Activated T-helper 17 cell treated with anti-CD3 and anti-CD28 coated beads, Interleukin-2, amount 50 U/mL, for 72 hours (primary cell): ENCODE results near the gene CKLF. TPM values are rescaled to one million over a fixed set of nuclear protein-coding genes. Genes with fewer than 3 reads are reported as not detected.
A peak's percentile ranks its signal among the peaks of the same experiment; 100 is the strongest.

ENCODE experiments used
- ATAC-seq: fragments of 150-1000 bp; cut with Tn5 transposase; replicated peaks from 2 replicates; pipeline ENCODE4 v1.10.0; 2021; ENCODE audit warnings: mild to moderate bottlenecking, moderate library complexity
- H3K27ac Mint-ChIP-seq: one replicate; pipeline ENCODE4 v1.8.0; 2022; ENCODE audit warnings: mixed read lengths
- H3K27me3 Mint-ChIP-seq: one replicate; pipeline ENCODE4 v1.8.0; 2022; ENCODE audit warnings: mixed read lengths
- H3K36me3 Mint-ChIP-seq: one replicate; pipeline ENCODE4 v1.8.0; 2022; ENCODE audit warnings: low read depth, mild to moderate bottlenecking, mixed read lengths
- H3K4me1 Mint-ChIP-seq: one replicate; pipeline ENCODE4 v1.8.0; 2022; ENCODE audit warnings: mixed read lengths
- H3K4me3 Mint-ChIP-seq: one replicate; pipeline ENCODE4 v1.8.0; 2022; ENCODE audit warnings: mild to moderate bottlenecking, mixed read lengths
- H3K9me3 Mint-ChIP-seq: one replicate; pipeline ENCODE4 v1.8.0; 2022; ENCODE audit warnings: mixed read lengths
- total RNA-seq, 2 donors: library from RNA; stranded (reverse); gene quantifications; one replicate each; pipeline ENCODE4 v1.2.3, GENCODE V29; 2022

The CKLF gene
- total RNA-seq, 2 donors from 2014 or later, result 117 to 155 TPM

GRCh38 chr16:66523861-66524354 is 28.5 kb upstream of the CKLF start:
- no peaks in the 10 kb centered on the region for H3K9me3 Mint-ChIP-seq
- no peaks in the 10 kb centered on the region for H3K27me3 Mint-ChIP-seq
- peaks cover 8% of the 10 kb centered on the region for H3K36me3 Mint-ChIP-seq
- peaks cover 46% of the 10 kb centered on the region for H3K4me1 Mint-ChIP-seq
- peak overlapping the region; percentile 76 for H3K4me3 Mint-ChIP-seq
- no peak for ATAC-seq
- H3K27ac Mint-ChIP-seq, result peak overlapping the region; percentile 87

- Mint-ChIP-seq H3K27me3 (no peaks in the 10 kb centered on the region), H3K36me3 (peaks cover 8% of the 10 kb centered on the region), H3K9me3 (no peaks in the 10 kb centered on the region), H3K4me3 (peak overlapping the region; percentile 76), H3K27ac (peak overlapping the region; percentile 87), H3K4me1 (peaks cover 48% of the 10 kb centered on the region)
- ATAC-seq, result no peak
Measured at GRCh38 chr16:66524601-66525164, 27.7 kb upstream of the CKLF start.

GRCh38 chr16:66525396-66526180 is 26.8 kb upstream of the CKLF start:
- peak overlapping the region; percentile 76 for H3K4me3 Mint-ChIP-seq
- H3K27me3 Mint-ChIP-seq, result no peaks in the 10 kb centered on the region
- H3K36me3 Mint-ChIP-seq, result peaks cover 8% of the 10 kb centered on the region
- peaks cover 42% of the 10 kb centered on the region for H3K4me1 Mint-ChIP-seq
- H3K9me3 Mint-ChIP-seq, result no peaks in the 10 kb centered on the region
- H3K27ac Mint-ChIP-seq, result peak overlapping the region; percentile 45
- peak; percentile 11 for ATAC-seq

DNA sequence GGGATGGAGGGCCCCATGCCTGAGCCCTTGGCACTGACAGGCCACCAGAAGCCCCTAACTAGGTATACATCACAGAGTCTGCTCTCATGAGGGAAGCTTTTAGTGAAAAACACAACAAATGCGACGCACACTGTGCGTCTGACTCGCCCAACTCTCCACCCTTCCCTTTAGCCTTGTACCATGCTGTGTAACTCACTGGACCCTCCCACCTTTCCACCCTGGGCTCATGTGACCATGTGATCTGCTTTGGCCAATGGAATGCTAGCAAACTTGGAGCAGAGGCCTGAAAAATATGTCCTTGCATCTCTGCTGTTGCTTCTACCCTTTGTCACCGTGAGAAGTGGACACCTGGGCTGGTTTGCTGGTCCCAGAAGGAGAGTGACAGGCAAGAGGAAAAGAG is 24.1 kb upstream of the CKLF start:
- Mint-ChIP-seq H3K4me3 (no peak overlapping the region), H3K27ac (no peak overlapping the region), H3K27me3 (no peaks in the 10 kb centered on the region), H3K36me3 (no peaks in the 10 kb centered on the region), H3K9me3 (no peaks in the 10 kb centered on the region), H3K4me1 (peaks cover 26% of the 10 kb centered on the region)
- ATAC-seq, result no peak

GRCh38 chr16:66529475-66529874 is 22.9 kb upstream of the CKLF start:
- peak overlapping the region; percentile 58 for H3K27ac Mint-ChIP-seq
- no peak for ATAC-seq
- no peaks in the 10 kb centered on the region for H3K27me3 Mint-ChIP-seq
- no peak overlapping the region for H3K4me3 Mint-ChIP-seq
- H3K36me3 Mint-ChIP-seq, result no peaks in the 10 kb centered on the region
- peaks cover 19% of the 10 kb centered on the region for H3K4me1 Mint-ChIP-seq
- H3K9me3 Mint-ChIP-seq, result no peaks in the 10 kb centered on the region

- H3K4me1 Mint-ChIP-seq, result peaks cover 11% of the 10 kb centered on the region
- no peaks in the 10 kb centered on the region for H3K27me3 Mint-ChIP-seq
- no peak for ATAC-seq
- H3K27ac Mint-ChIP-seq, result no peak overlapping the region
- H3K36me3 Mint-ChIP-seq, result no peaks in the 10 kb centered on the region
- H3K4me3 Mint-ChIP-seq, result no peak overlapping the region
- H3K9me3 Mint-ChIP-seq, result no peaks in the 10 kb centered on the region
Measured at GRCh38 chr16:66534376-66534799, 18.0 kb upstream of the CKLF start.

- Mint-ChIP-seq H3K27ac (no peak overlapping the region), H3K27me3 (no peaks in the 10 kb centered on the region)
Measured at GRCh38 chr16:66536525-66536924, 15.9 kb upstream of the CKLF start.

DNA sequence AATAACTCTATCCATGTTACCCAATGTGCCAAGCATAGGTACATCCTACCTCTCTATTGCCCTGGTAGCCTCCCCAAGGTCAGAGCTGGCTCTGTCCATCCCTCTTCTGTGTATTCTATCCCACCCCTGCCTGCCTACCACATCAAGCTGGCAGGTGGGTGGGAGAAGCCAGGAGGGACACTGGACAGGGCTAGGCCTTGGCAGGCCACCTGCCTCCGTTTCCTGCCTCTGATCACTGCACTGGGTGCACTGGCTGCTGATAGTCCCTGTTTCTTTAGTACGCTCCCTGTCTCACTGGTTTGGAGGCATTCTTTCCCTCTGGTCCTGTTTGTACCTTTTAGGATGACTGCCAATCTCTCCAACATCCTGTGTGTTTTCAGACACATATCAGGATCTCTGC is 15.1 kb upstream of the CKLF start:
- peak overlapping the region; percentile 39 for H3K27ac Mint-ChIP-seq
- H3K36me3 Mint-ChIP-seq, result no peaks in the 10 kb centered on the region
- no peaks in the 10 kb centered on the region for H3K9me3 Mint-ChIP-seq
- no peaks in the 10 kb centered on the region for H3K27me3 Mint-ChIP-seq
- peaks cover 10% of the 10 kb centered on the region for H3K4me1 Mint-ChIP-seq
- H3K4me3 Mint-ChIP-seq, result no peak overlapping the region
- ATAC-seq, result no peak

More at GRCh38 chr16:66536525-66536924, 15.9 kb upstream of the CKLF start:
- Mint-ChIP-seq H3K9me3 (no peaks in the 10 kb centered on the region), H3K4me3 (no peak overlapping the region), H3K36me3 (no peaks in the 10 kb centered on the region), H3K4me1 (peaks cover 10% of the 10 kb centered on the region)
- ATAC-seq, result no peak

DNA sequence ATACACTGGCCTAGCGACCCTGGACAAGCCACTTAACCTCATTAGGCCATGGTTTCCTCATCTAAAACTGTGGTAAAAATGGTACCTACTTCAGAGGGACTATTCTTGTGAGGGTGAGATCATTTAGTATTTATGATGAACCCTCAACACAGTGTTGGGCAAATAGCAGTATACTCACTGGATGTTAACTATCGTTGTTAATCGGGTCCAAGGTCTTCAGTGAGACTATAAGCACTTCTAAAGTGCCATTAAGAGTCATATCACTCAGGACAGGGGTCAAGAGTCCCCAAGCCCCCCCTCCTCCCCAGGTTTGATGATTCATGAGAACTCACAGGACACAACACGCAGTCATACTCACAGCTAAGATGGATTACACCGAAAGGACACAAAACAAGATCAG is 13.5 kb upstream of the CKLF start:
- peak overlapping the region; percentile 22 for H3K4me3 Mint-ChIP-seq

GRCh38 chr16:66539623-66540469 is 12.5 kb upstream of the CKLF start:
- Mint-ChIP-seq H3K36me3 (no peaks in the 10 kb centered on the region), H3K4me3 (no peak overlapping the region), H3K27me3 (no peaks in the 10 kb centered on the region), H3K4me1 (peaks cover 10% of the 10 kb centered on the region), H3K27ac (peak overlapping the region; percentile 60), H3K9me3 (no peaks in the 10 kb centered on the region)
- ATAC-seq, result no peak

More for the DNA sequence above, 13.5 kb upstream of the CKLF start:
- no peaks in the 10 kb centered on the region for H3K27me3 Mint-ChIP-seq
- H3K9me3 Mint-ChIP-seq, result no peaks in the 10 kb centered on the region
- no peaks in the 10 kb centered on the region for H3K36me3 Mint-ChIP-seq
- H3K4me1 Mint-ChIP-seq, result peaks cover 10% of the 10 kb centered on the region
- no peak for ATAC-seq
- H3K27ac Mint-ChIP-seq, result peak overlapping the region; percentile 60

DNA sequence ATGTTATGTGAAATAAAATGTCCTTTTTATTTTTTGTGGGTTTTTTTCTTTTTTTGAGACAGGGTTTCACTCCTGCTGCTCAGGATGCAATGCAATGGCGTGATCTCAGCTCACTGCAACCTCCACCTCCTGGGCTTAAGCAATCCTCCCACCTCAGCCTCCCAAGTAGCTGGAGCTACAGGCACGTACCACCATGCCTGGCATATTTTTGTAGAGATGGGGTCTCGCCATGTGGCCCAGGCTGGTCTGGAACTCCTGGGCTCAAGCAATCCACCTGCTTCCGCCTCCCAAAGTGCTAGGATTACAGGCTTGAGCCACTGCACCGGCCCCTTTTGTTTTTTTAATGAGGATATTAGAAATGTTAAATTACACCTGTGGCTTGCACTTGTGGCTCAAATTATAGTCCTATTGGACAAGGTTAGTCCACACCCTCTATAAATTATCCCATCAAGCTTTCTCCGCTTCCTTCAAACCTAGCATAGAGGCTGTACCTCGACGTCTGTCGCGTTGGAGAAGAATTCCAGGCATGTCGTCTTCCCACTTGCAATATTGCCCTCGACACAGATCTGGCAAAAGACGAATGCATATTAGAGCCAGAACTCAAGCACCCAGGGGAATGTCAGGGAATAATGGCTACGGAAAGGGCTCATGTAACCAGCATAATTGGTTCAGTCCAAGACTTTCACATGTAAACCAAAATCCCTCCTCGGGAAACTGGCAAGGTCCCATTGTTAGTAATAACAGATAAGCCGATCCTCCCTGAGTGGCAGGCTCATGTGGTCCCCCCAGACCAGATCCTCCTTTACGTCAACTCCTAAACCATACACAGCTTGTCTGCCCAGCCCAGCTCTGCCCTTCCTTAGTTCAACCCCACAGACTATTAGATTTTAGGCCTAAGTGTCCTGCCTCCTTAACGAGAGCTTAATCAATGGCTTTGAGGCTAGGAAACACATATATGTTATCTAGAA is 10.7 kb upstream of the CKLF start:
- peak overlapping the region; percentile 18 for H3K27ac Mint-ChIP-seq
- peaks cover 10% of the 10 kb centered on the region for H3K4me1 Mint-ChIP-seq
- no peaks in the 10 kb centered on the region for H3K9me3 Mint-ChIP-seq
- no peaks in the 10 kb centered on the region for H3K27me3 Mint-ChIP-seq
- ATAC-seq, result no peak
- no peak overlapping the region for H3K4me3 Mint-ChIP-seq
- no peaks in the 10 kb centered on the region for H3K36me3 Mint-ChIP-seq

GRCh38 chr16:66542396-66542795 is 10.0 kb upstream of the CKLF start:
- H3K9me3 Mint-ChIP-seq, result no peaks in the 10 kb centered on the region
- no peak overlapping the region for H3K4me3 Mint-ChIP-seq
- H3K27ac Mint-ChIP-seq, result peak overlapping the region; percentile 18
- ATAC-seq, result no peak
- H3K4me1 Mint-ChIP-seq, result peaks cover 13% of the 10 kb centered on the region
- H3K27me3 Mint-ChIP-seq, result no peaks in the 10 kb centered on the region
- no peaks in the 10 kb centered on the region for H3K36me3 Mint-ChIP-seq

DNA sequence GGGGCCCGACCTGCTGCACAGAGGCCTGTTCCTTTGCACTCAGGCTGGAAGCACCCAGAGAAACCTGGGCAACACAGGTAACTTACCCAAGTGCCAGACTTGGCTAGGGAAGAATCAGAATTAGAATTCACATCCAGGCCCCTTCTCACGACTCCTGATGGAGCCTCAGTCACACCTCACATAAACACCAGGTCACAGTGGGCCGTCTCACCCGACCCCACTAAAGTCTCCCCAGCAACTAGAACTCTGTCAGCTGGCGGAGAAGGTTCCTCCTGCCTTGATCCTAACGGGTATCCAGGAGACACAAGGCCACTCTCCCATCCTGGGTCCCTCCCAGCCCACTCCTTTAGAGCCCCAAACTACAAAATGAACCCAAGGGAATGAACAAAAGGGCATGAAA is 8.8 kb upstream of the CKLF start:
- Mint-ChIP-seq H3K4me1 (peaks cover 24% of the 10 kb centered on the region), H3K9me3 (no peaks in the 10 kb centered on the region), H3K27me3 (no peaks in the 10 kb centered on the region), H3K27ac (peak overlapping the region; percentile 8), H3K36me3 (no peaks in the 10 kb centered on the region), H3K4me3 (no peak overlapping the region)
- no peak for ATAC-seq
